DMS114 treated with DMSO at 0.1 percent for 48 hours (cell line): Measurements from ENCODE around the gene DPY19L3.
"Not testable (repeated sequence)": the region's sequence is repeated elsewhere in the genome, so short reads cannot be mapped to it uniquely, and the experiment has no call there.

Experiments used
- DNase-seq: peaks from one replicate; lab custom pipeline; 2025; ENCODE audit not compliant: unreplicated experiment; lab: John Stamatoyannopoulos, UW

The DPY19L3 gene

DNA sequence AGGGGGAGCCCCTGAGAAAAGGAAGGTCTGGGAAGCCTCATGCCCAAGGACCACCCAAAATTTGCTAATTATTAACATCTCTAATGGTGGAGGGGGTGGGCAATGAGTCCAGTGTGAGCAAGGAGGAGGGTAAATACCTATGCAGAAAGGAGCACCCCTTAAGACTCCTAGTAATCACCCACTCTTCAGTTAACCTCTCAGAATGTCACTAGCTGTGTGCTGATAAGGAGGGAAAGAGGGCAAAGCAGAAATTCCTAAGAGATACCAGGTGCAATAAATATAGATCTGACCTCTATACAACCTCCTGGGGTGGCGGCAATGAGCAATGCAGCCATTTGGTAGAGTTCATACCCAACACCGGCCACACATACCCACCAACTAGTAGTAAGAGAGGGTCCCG, 12.7 kb upstream of the DPY19L3 start:
- DNase-seq = no peak

DNA sequence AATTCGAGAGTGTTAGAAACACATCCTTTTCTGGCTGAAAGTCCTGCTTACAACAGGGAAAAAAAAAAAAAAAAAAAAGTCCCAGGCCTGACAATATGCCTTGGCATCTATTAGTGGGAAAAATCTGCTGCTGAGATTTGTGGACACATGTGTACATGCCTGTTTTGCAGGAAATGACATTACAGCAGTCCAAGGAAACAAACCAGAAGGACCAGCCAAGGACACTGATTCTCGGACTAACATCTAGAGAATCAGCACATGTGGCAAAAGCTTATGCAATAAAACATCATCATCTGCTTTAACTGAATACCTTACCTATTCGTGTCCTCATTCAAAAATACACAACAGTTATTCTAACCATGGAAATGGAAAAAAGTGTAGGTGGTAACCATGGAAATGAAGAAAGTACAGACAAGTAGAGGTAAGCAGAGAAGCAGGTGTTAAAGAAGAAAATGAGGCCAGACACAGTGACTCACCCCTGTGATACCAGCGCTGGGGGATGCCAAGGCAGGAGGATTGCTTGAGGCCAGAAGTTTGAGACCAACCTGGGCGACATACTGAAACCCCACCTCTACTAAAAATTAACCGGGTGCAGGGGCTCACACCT, 9.4 kb upstream of the DPY19L3 start:
- DNase-seq = no peak

GRCh38 chr19:32397671-32398101, 7.9 kb upstream of the DPY19L3 start:
- no peak for DNase-seq

DNA sequence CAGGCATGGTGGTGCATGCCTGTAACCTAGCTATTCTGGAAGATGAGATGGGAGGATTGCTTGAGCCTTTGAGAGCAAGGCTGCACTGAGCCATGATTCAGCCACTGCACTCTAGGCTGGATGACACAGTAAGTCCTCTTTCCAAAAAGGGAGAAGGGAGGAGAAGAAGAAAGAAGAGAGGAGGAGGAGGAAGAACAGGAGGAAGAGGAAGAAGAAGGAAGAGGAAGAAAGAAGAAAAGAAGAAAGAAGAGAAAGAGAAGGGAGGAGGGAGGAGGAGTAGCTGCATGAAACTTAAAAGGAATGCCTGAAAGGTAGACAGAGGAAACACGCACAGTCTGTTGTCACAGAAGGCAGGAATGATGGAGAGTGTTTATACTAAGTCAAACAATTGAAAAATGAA, 3.6 kb upstream of the DPY19L3 start:
- DNase-seq = no peak

- no peak for DNase-seq
Observed at GRCh38 chr19:32403291-32403995, 2.1 kb upstream of the DPY19L3 start.

DNA sequence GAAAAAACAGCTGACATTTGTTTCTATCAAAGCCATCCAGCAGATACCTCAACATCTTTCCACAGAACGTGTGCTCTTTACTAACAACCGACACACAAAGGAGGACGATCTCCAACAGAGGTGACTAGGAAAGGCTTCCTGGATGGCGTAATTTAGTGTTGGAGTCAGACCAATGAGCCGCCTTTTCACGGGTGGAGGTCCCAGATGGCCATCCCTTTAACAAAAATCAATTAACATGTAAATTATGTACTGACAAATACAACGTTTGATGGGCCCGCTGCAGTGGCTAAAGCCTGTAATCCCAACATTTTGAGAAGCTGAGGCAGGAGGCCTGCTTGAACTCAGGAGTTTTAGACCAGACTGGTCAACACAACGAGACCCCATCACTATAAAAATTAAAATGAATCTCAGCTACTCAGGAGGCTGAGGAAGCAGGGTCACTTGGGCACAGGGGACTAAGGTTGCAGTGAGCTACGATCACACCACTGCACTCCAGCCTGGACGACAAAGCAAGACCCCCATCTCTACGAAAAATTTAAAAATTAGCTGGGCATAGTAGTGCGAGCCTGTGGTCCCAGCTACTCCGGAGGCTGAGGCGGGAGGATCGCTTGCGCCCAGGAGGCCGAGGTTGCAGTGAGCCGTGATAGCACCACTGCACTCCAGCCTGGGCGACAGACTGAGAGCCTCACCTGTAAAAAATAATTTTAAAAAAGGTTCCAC, 1.2 kb upstream of the DPY19L3 start:
- DNase-seq = no peak

- DNase-seq = no peak
Observed at GRCh38 chr19:32404933-32405430, 588 bp upstream of the DPY19L3 start.

DNA sequence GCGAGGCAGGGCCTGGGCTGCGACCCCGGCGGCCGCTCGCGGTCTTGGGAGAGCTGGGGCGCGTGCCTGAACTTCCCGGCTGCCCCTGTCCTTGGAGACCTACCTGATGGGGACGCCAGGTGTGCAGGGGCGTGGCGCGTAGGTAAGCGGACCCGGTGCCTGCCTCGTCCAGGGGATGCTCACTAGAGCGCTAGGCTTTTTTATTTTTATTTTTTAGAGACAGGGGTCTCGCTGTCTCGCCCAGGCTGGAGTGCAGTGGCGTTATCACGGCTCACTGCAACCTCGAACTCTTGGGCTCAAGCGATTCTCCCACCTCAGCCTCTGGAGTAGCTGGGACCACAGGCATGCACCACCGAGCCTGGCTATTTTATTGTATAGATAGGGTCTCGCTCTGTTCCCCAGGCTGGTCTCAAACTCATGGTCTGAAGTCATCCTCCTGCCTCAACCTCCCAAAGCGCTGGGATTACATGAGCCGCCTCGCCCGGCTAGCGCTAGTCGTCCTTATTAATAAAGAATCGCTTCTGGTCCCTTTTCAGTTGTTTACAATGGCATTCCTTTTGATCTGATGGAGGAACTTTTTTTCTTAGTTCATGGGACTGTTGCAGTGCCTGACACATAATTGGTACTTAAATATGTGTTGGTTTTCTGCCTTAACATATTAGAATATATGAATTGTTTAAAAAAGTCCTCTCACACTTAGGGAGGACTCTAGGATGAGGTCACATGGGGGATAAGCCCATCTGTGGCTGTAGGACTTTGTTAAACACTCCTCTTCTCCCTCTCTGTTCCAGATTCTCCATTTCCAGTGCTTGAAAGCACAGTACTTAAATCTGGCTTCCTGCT, 812 bp downstream of the DPY19L3 start:
- DNase-seq = no peak

- DNase-seq = no peak
Observed at GRCh38 chr19:32407004-32407992, 1.7 kb downstream of the DPY19L3 start.

DNA sequence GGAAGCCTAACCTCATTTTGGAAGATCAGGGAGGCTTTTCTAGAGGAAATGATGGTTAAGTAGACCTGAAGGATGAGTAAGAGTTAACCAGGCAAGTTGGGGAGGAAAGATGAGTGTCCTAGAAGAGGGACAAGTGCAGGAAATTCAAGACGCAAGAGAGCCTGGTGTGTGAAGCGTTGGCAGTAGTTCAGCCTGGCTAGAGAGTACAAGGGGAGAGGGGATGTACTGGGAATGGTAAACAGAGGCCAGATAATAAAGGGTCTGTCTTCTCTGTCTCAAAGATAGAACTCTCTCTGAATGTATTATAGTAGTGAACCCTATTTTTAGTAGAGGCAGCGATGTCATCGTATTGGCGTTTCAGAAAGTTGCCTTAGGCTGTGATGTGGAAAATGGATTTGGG, 9.7 kb downstream of the DPY19L3 start:
- DNase-seq = no peak

GRCh38 chr19:32415669-32416068, 10.1 kb downstream of the DPY19L3 start:
- DNase-seq = no peak

DNA sequence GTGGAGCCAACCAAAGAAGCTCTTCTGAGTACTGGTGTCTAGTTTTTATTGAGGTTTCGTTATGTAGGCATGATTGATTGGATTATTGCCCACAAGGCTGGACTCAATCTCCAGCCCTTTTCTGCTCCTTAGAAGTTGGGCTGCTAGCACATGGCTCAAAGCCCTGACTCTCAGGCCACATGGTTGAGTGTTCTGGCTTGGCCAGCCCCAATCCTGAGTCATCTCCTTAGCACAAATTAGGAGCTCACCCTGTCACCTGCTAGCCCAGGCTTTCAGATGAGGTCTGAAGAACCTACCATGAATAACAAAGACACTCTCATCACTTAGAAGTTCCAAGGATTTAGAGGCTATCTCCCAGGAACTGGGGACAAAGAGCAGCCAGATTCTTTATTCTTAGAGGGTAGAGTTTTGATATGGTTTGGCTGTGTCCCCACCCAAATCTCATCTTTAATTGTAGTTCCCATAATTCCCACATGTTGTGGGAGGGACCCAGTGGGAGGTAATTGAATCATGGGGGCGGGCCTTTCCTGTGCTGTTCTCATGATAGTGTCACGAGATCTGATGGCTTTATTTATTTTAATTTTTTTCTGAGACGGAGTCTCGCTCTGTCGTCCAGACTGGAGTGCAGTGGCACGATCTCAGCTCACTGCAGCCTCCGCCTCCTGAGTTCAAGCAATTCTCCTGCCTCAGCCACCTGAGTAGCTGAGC, 11.3 kb downstream of the DPY19L3 start:
- no peak for DNase-seq

- no peak for DNase-seq
Observed at GRCh38 chr19:32418155-32418554, 12.6 kb downstream of the DPY19L3 start.

DNA sequence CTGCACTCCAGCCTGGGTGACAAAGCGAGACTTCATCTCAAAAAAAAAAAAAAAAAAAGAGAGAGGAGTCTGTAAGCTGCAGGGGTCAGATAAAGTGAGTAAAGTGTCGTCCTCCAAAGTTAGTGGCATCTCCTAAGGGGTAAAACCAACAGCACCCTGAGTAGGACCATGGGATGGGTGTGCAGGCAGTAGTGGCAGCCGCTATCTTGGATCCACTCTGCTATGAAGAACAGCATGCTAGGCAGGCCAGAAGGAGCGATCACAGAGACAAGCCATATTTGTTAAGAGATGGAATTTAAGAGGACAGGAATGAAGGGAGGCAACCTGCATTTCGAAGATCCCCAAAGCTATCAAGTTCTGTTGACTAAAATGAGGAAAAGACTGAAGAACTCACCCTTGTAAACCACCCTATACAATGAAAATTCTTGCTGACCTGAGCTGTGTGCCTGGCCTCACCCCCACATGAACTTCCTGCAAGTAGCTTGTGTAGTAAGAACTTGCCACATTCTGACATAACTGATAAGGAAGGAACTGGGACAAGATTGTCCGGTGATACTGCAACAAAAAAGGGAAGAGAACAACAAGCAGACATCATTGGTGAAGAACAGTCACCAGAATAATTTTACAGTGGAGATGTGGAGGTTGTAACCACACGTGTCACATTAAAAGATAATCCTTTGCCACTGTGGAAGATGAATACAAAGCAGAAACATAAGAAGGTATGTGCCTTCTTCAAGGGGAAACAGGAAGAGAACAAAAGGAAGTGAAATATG, 16.2 kb downstream of the DPY19L3 start:
- no peak for DNase-seq

DNA sequence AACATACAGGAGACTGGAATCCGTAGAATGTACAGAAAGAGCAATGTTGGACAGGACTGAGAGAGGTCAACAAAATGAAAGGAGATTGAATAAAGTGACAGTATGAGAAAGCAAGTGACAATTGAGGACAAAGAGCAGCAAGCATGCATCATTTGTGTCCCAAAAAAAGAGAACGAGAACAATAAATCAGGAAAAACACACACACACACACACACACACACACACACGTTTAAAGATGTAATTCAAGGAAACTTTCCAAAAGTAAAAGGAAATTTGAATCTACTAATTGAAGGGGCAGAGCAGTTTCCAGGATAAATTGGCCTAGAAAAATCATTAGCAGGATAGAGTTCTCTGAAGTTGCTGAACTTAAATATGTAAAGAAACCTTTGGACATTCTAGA, 16.9 kb downstream of the DPY19L3 start:
- no peak for DNase-seq

DNA sequence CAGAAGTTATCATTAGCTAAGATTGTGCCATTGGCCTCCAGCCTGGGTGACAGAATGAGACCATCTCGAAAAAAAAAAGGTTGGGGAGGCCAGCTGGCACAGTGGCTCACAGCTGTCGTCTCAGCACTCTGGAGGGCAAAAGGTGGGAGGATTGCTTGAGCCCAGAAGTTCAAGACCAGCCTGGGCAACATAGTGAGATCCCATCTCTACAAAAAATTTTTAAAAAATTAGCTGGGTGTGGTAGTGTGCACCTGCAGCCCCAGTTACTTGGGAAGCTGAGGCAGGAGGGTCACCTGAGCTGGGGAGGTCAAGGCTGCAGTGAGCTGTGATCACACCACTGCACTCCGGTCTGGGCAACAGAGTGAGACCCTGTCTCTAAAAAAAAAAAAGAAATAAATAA, 18.4 kb downstream of the DPY19L3 start:
- DNase-seq = not testable (repeated sequence)

- DNase-seq = no peak
Observed at GRCh38 chr19:32427536-32427935, 22.0 kb downstream of the DPY19L3 start.

GRCh38 chr19:32436692-32437091, 31.1 kb downstream of the DPY19L3 start:
- DNase-seq = no peak

GRCh38 chr19:32437096-32437495, 31.5 kb downstream of the DPY19L3 start:
- DNase-seq = no peak
